ENCODE results near the gene CRTAC1.

GRCh38 chr10:97854743-97855142 is 175.7 kb downstream of the CRTAC1 start:
- no peak for TF ChIP-seq CTCF (IDR thresholded peaks at IDR 0.05; ENCODE audit: insufficient read depth, low read length)
- TF ChIP-seq REST (IDR thresholded peaks at IDR 0.05; ENCODE audit: insufficient replicate concordance, low read depth) = no peak
- no peak for TF ChIP-seq POLR2AphosphoS5 (IDR thresholded peaks at IDR 0.05; ENCODE audit: low read depth)

Measured in HL-60 (cell line).